H1 (cell line): ENCODE results near the gene CLEC4E. TPM values are rescaled to one million over a fixed set of nuclear protein-coding genes. Genes with fewer than 3 reads are reported as not detected.

Experiments
- polyA plus RNA-seq, 7 experiments: library from polyadenylated mRNA; depleted of rRNA in 3 of 7; stranded (reverse) in 5 of 7; unstranded in 2 of 7; fragments of >200 nt in 5 of 7; fragments of 200-250 nt in 2 of 7; gene quantifications; 1 replicate in 5 of 7; 2 replicates in 1 of 7; 4 replicates in 1 of 7; pipeline versions ENCODE4 v1.2.1 to v1.2.3, GENCODE V29; 2011 to 2013; ENCODE audit warnings: missing spikeins in 2 of 7, mixed read lengths in 2 of 7
- total RNA-seq: library from RNA; stranded (reverse); fragmentation: NEBNext Ultra II Directional; extraction: Animal tissue kit (Norgen Biotek cat#: 25700); gene quantifications from 2 replicates; pipeline ENCODE4 v1.2.1, GENCODE V29; 2021
- TF ChIP-seq, protein P1 (sequence below): fragments of 300-600 bp; sonication (generic); IDR thresholded peaks from 2 replicates; pipeline ENCODE4 v1.7.1; 2012; ENCODE audit warnings: low read length, moderate library complexity, mild to moderate bottlenecking, inconsistent platforms; ENCODE audit not compliant: insufficient replicate concordance

Gene CLEC4E
- total and polyA plus RNA-seq, 2 of the 8 experiments (the other 6 are each of a cell fraction or from before 2014, with no cell fraction given) = 0.03 TPM; not detected in 1

DNA sequence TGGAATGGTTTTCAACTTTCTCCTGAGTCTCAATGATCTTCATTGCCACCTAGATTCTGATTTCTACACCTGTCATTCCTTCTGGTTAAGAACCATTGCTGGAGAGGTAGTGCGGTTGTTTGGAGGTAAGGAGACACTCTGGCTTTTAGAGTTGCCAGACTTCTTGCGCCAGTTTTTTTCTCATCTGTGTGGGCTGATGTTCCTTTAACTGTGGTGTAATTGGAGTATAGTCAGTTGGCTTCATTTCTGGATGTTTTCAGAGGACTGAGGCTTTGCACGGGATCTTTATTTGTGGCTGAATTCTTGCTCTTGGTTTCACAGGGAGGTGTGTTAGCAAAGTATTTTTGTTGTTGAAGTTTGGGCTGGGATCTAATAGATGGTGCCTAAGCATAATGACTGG lies 33.1 kb downstream of the CLEC4E start (continued):
- TF ChIP-seq, protein P1, sequence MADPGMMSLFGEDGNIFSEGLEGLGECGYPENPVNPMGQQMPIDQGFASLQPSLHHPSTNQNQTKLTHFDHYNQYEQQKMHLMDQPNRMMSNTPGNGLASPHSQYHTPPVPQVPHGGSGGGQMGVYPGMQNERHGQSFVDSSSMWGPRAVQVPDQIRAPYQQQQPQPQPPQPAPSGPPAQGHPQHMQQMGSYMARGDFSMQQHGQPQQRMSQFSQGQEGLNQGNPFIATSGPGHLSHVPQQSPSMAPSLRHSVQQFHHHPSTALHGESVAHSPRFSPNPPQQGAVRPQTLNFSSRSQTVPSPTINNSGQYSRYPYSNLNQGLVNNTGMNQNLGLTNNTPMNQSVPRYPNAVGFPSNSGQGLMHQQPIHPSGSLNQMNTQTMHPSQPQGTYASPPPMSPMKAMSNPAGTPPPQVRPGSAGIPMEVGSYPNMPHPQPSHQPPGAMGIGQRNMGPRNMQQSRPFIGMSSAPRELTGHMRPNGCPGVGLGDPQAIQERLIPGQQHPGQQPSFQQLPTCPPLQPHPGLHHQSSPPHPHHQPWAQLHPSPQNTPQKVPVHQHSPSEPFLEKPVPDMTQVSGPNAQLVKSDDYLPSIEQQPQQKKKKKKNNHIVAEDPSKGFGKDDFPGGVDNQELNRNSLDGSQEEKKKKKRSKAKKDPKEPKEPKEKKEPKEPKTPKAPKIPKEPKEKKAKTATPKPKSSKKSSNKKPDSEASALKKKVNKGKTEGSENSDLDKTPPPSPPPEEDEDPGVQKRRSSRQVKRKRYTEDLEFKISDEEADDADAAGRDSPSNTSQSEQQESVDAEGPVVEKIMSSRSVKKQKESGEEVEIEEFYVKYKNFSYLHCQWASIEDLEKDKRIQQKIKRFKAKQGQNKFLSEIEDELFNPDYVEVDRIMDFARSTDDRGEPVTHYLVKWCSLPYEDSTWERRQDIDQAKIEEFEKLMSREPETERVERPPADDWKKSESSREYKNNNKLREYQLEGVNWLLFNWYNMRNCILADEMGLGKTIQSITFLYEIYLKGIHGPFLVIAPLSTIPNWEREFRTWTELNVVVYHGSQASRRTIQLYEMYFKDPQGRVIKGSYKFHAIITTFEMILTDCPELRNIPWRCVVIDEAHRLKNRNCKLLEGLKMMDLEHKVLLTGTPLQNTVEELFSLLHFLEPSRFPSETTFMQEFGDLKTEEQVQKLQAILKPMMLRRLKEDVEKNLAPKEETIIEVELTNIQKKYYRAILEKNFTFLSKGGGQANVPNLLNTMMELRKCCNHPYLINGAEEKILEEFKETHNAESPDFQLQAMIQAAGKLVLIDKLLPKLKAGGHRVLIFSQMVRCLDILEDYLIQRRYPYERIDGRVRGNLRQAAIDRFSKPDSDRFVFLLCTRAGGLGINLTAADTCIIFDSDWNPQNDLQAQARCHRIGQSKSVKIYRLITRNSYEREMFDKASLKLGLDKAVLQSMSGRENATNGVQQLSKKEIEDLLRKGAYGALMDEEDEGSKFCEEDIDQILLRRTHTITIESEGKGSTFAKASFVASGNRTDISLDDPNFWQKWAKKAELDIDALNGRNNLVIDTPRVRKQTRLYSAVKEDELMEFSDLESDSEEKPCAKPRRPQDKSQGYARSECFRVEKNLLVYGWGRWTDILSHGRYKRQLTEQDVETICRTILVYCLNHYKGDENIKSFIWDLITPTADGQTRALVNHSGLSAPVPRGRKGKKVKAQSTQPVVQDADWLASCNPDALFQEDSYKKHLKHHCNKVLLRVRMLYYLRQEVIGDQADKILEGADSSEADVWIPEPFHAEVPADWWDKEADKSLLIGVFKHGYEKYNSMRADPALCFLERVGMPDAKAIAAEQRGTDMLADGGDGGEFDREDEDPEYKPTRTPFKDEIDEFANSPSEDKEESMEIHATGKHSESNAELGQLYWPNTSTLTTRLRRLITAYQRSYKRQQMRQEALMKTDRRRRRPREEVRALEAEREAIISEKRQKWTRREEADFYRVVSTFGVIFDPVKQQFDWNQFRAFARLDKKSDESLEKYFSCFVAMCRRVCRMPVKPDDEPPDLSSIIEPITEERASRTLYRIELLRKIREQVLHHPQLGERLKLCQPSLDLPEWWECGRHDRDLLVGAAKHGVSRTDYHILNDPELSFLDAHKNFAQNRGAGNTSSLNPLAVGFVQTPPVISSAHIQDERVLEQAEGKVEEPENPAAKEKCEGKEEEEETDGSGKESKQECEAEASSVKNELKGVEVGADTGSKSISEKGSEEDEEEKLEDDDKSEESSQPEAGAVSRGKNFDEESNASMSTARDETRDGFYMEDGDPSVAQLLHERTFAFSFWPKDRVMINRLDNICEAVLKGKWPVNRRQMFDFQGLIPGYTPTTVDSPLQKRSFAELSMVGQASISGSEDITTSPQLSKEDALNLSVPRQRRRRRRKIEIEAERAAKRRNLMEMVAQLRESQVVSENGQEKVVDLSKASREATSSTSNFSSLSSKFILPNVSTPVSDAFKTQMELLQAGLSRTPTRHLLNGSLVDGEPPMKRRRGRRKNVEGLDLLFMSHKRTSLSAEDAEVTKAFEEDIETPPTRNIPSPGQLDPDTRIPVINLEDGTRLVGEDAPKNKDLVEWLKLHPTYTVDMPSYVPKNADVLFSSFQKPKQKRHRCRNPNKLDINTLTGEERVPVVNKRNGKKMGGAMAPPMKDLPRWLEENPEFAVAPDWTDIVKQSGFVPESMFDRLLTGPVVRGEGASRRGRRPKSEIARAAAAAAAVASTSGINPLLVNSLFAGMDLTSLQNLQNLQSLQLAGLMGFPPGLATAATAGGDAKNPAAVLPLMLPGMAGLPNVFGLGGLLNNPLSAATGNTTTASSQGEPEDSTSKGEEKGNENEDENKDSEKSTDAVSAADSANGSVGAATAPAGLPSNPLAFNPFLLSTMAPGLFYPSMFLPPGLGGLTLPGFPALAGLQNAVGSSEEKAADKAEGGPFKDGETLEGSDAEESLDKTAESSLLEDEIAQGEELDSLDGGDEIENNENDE = no peak
- TF ChIP-seq, all 59 proteins: peak for 0
